IMR-90 (cell line): Measurements from ENCODE around the gene CNTNAP1.

Source experiments
- MAFK ChIP-seq: IDR thresholded peaks from 2 replicates; pipeline ENCODE4 v1.6.1; 2012; ENCODE audit warnings: low read depth, low read length, improper control_type of control experiment
- NFE2L2 ChIP-seq: fragments of 150-350 bp; IDR thresholded peaks from 2 replicates; pipeline ENCODE4 v1.6.1; 2016; ENCODE audit warnings: low read depth, mild to moderate bottlenecking, low read length
- TF ChIP-seq, protein P1 (sequence below): conservative IDR thresholded peaks from 2 replicates; pipeline ENCODE4 v1.5.1; 2012; ENCODE audit warnings: mild to moderate bottlenecking, low read depth, low read length, improper control_type of control experiment

DNA sequence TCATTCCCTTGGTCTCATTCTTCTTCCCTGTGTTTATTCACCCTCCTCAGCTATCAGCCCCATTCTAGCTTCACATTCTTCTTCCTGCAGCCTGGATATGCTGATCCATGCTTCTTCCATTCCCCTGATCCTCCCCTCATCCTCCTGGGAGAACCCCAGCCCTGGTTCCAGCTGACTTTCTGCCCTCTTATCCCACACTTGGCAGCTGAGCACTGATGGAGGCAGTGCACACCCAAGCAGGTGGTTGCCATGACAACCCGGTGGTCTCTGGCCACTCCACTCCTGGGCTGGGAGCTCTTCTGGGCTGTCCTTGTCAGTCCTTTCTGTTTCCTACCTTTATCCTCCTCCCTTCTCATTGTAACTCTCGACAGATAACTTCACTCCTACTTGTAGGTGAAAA lies 40.0 kb upstream of the CNTNAP1 start:
- TF ChIP-seq, protein P1, sequence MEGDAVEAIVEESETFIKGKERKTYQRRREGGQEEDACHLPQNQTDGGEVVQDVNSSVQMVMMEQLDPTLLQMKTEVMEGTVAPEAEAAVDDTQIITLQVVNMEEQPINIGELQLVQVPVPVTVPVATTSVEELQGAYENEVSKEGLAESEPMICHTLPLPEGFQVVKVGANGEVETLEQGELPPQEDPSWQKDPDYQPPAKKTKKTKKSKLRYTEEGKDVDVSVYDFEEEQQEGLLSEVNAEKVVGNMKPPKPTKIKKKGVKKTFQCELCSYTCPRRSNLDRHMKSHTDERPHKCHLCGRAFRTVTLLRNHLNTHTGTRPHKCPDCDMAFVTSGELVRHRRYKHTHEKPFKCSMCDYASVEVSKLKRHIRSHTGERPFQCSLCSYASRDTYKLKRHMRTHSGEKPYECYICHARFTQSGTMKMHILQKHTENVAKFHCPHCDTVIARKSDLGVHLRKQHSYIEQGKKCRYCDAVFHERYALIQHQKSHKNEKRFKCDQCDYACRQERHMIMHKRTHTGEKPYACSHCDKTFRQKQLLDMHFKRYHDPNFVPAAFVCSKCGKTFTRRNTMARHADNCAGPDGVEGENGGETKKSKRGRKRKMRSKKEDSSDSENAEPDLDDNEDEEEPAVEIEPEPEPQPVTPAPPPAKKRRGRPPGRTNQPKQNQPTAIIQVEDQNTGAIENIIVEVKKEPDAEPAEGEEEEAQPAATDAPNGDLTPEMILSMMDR: no peak
- TF ChIP-seq MAFK (no peak), NFE2L2 (no peak)
